ENCODE results near the gene SLC9A7.

The SLC9A7 gene

DNA sequence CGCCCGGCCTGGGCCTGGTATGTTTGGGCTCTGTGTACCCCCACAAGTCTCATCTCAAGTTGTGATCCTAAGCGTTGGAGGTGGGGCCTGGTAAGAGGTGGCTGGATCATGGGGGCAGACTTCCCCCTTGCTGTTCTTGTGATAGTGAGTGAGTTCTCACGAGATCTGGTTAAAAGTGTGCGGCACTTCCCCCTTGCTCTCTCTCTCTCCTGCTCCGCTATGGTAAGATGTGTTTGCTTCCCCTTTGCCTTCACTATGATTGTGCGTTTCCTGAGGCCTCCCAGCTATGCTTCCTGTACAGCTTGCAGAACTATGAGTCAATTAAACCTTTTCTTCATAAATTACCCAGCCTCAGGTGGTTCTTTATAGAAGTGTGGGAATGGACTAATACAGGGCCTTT lies 132.4 kb downstream of the SLC9A7 start:
- TF ChIP-seq, protein P1, sequence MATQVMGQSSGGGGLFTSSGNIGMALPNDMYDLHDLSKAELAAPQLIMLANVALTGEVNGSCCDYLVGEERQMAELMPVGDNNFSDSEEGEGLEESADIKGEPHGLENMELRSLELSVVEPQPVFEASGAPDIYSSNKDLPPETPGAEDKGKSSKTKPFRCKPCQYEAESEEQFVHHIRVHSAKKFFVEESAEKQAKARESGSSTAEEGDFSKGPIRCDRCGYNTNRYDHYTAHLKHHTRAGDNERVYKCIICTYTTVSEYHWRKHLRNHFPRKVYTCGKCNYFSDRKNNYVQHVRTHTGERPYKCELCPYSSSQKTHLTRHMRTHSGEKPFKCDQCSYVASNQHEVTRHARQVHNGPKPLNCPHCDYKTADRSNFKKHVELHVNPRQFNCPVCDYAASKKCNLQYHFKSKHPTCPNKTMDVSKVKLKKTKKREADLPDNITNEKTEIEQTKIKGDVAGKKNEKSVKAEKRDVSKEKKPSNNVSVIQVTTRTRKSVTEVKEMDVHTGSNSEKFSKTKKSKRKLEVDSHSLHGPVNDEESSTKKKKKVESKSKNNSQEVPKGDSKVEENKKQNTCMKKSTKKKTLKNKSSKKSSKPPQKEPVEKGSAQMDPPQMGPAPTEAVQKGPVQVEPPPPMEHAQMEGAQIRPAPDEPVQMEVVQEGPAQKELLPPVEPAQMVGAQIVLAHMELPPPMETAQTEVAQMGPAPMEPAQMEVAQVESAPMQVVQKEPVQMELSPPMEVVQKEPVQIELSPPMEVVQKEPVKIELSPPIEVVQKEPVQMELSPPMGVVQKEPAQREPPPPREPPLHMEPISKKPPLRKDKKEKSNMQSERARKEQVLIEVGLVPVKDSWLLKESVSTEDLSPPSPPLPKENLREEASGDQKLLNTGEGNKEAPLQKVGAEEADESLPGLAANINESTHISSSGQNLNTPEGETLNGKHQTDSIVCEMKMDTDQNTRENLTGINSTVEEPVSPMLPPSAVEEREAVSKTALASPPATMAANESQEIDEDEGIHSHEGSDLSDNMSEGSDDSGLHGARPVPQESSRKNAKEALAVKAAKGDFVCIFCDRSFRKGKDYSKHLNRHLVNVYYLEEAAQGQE (IDR thresholded peaks at IDR 0.05; ENCODE audit: insufficient read depth in 1 of 2, low read depth in 2 of 2, low read length in 2 of 2) = no peak
- TF ChIP-seq SIN3A (IDR thresholded peaks at IDR 0.05; ENCODE audit: borderline replicate concordance, insufficient read depth, low read length) = no peak
- TF ChIP-seq TAF1 (IDR thresholded peaks at IDR 0.05; ENCODE audit: borderline replicate concordance, insufficient read depth, low read length) = no peak
- no peak for TF ChIP-seq FOXP2 (optimal IDR thresholded peaks at IDR 0.05; ENCODE audit: borderline replicate concordance, extremely low read depth, extremely low read length, insufficient read depth)
- no peak for TF ChIP-seq POLR2AphosphoS5 (IDR thresholded peaks at IDR 0.05; ENCODE audit: low read depth, low read length)

DNA sequence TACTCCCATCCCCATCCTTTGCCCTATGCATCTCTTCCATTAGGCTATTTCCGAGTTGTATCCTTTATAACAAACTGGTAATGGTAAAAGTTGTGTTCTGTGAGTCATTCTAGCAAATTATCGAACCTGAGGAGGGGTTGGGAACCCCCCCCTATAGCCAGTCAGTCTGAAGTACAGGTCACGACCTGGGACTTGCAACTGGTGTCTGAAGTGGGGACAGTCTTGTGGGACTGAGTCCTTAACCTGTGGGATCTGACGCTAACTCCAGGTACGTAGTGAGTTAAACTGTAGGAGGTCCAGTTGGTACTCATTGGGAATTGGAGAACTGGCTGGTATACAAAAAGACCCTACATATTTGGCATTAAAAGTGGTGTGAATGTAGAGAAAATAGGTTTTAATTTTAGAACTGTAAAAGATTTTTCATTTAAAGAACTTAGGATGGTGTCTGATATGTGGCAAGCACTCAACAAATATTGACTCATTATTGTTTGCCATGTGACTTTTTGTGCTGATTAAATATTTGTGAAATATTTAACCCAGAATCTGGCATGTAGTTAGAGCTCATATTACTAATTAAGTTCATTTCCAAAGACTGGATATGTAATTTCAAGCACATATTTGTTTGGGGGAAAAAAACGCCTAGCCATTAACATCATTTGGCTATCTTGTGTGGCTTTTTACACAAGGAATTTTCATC lies 134.7 kb downstream of the SLC9A7 start:
- TF ChIP-seq FOXP2 (optimal IDR thresholded peaks at IDR 0.05; ENCODE audit: borderline replicate concordance, extremely low read depth, extremely low read length, insufficient read depth) (no peak), POLR2AphosphoS5 (IDR thresholded peaks at IDR 0.05; ENCODE audit: low read depth, low read length) (no peak), TAF1 (IDR thresholded peaks at IDR 0.05; ENCODE audit: borderline replicate concordance, insufficient read depth, low read length) (no peak), SIN3A (IDR thresholded peaks at IDR 0.05; ENCODE audit: borderline replicate concordance, insufficient read depth, low read length) (no peak)
- TF ChIP-seq, protein P1 (IDR thresholded peaks at IDR 0.05; ENCODE audit: insufficient read depth in 1 of 2, low read depth in 2 of 2, low read length in 2 of 2) = no peak

DNA sequence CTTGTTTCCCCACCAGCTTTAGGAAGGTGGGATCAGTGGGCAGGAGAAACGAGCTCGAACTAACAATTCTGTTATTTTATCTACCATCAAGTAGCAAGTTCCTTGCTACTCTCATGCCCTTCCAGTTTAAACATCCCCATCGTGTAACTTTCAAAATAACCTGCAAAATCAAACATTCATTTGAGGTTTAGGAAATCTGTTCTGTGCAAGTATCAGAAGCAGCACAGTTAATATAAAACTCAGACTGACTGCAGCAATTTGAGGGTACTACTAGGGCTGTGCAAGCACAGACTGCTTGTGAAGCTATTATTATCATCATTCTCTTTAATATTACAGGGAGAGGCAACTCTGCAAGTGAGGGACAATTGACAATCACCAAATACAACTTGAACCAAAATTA lies 137.3 kb downstream of the SLC9A7 start:
- TF ChIP-seq, protein P1 (IDR thresholded peaks at IDR 0.05; ENCODE audit: insufficient read depth in 1 of 2, low read depth in 2 of 2, low read length in 2 of 2) = no peak
- TF ChIP-seq FOXP2 (optimal IDR thresholded peaks at IDR 0.05; ENCODE audit: borderline replicate concordance, extremely low read depth, extremely low read length, insufficient read depth) (no peak), TAF1 (IDR thresholded peaks at IDR 0.05; ENCODE audit: borderline replicate concordance, insufficient read depth, low read length) (no peak), POLR2AphosphoS5 (IDR thresholded peaks at IDR 0.05; ENCODE audit: low read depth, low read length) (no peak), SIN3A (IDR thresholded peaks at IDR 0.05; ENCODE audit: borderline replicate concordance, insufficient read depth, low read length) (no peak)

DNA sequence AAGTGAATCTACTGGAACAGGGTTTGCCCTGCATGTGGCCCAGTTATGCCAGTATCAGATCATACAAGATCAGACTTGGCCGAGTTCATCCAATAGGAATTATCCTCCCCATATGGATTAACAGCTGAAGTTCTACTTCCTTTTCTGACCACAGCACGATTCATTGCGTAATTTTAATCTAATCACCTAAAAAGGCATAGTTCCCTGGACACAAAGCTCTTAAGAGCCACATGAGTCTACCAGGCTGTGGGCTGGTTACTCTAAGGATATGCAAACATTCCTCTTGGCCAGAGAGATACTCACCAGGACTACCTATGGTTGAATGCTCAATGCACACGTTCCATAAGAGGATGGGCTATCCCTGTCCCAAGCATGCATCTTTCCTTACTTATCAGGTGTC lies 138.4 kb downstream of the SLC9A7 start:
- TF ChIP-seq, protein P1 (IDR thresholded peaks at IDR 0.05; ENCODE audit: insufficient read depth in 1 of 2, low read depth in 2 of 2, low read length in 2 of 2) = no peak
- TF ChIP-seq TAF1 (IDR thresholded peaks at IDR 0.05; ENCODE audit: borderline replicate concordance, insufficient read depth, low read length) = no peak
- TF ChIP-seq SIN3A (IDR thresholded peaks at IDR 0.05; ENCODE audit: borderline replicate concordance, insufficient read depth, low read length) = no peak

GRCh38 chrX:46618947-46619346 lies 140.0 kb downstream of the SLC9A7 start:
- TF ChIP-seq FOXP2 (optimal IDR thresholded peaks at IDR 0.05; ENCODE audit: borderline replicate concordance, extremely low read depth, extremely low read length, insufficient read depth) = no peak
- TF ChIP-seq SIN3A (IDR thresholded peaks at IDR 0.05; ENCODE audit: borderline replicate concordance, insufficient read depth, low read length) = no peak
